Brain pericyte (primary cell): Measurements from ENCODE around the gene ABLIM2.
A peak's percentile ranks its signal among the peaks of the same experiment; 100 is the strongest.

Source experiments
- DNase-seq: peaks from one replicate; pipeline ENCODE4 v3.0.0-alpha.2; 2012; ENCODE audit warnings: low read depth, low spot score

The ABLIM2 gene

DNA sequence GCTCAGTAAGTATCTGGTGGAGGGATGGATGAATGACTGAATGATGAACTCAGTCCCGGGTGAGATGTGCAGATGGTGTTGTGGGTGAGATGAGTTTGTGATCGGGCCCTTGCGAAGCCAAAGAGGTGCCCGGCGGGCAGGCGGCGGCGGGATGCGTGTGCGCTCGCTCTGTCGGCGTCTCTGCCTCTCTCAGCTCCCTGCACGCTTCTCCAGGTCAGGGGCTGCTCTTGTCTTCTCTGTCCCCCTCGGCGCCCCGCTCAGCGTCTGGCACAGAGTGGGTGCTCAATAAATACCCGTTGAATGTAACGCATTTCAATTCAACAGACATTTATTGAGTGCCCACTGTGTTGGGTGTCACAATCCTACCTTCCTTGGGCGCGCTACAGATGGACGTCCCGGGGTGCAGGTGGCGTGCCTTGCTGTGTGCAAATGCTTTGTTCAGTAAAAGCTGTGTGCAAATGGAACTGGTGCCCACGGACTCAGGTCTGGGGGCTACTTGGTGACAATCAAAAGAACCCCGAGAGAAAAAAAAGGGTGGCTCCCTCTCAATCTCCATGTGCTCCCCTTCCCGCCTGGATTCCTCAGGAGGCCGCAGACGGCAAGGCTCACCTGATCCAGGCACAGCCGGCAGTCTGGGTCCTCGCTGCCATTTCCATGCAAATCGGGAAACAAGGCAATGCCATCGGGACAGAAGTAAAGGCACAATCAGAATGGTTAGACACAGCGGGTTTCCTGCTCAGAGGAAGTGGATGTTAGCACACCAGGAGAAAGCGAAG, 153.4 kb downstream of the ABLIM2 start:
- DNase-seq: no peak

DNA sequence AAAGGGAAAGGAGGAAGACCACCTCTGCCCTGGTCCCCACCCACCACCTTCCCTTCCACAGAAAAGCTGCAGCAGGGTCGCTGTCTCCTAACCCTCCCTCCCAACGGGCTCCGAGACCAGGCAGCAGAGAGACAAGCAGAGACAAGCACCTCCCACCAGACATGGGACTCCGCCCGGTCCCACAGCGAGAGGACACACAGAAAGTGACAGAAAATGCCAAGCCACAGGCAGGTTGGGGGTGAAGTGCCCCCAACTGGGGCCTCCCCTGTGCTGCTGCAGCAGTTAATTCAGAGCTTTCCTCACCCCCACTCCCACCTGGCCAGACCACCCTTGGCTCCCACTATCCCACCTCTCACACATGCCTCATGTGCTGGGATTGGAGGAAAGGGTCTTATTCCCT, 154.5 kb downstream of the ABLIM2 start:
- DNase-seq: no peak

GRCh38 chr4:8002525-8003309, 155.9 kb downstream of the ABLIM2 start:
- no peak for DNase-seq

- DNase-seq: no peak
Observed at GRCh38 chr4:8001564-8002355, 156.9 kb downstream of the ABLIM2 start.

- no peak for DNase-seq
Observed at GRCh38 chr4:8000721-8001491, 157.7 kb downstream of the ABLIM2 start.

DNA sequence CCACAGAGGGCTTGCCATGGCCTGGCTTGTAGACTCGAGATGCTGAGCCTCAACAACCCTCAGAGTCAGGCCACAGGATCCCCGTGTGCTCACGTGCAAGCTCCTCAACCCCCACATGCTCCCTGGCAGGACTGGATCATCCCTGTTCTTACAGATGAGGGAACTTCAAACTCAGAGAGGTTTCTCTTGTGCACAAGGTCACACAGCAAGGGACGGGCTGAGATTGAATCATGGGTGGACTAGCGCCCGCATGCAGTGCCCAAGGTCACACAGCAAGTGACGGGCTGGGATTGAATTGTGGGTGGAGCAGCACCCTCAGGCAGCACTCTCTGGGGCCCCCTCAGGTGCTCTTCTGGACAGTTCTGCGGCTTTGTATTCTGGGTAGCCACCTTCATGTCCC, 158.4 kb downstream of the ABLIM2 start:
- DNase-seq: no peak

DNA sequence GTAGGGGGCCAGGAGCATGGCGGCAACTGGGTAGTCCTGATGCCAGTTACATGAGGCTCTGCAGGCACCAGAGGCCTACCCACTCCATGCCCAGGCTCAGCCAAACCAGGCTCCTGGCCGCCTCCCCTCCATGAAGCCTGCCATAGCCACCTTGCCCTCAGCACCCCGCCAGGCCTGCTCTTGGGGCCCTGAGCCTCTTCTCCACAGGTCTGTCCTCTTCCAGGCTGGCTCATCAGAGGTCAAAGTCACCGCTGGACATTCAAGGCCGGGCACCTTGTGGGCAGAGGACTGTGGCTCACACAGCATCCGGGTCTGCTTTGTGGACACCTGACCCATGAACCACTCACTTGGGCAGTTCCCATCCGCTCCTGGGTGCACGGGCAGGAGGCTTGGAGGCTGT, 158.9 kb downstream of the ABLIM2 start:
- DNase-seq: no peak

GRCh38 chr4:7999279-7999678, 159.3 kb downstream of the ABLIM2 start:
- DNase-seq: no peak

DNA sequence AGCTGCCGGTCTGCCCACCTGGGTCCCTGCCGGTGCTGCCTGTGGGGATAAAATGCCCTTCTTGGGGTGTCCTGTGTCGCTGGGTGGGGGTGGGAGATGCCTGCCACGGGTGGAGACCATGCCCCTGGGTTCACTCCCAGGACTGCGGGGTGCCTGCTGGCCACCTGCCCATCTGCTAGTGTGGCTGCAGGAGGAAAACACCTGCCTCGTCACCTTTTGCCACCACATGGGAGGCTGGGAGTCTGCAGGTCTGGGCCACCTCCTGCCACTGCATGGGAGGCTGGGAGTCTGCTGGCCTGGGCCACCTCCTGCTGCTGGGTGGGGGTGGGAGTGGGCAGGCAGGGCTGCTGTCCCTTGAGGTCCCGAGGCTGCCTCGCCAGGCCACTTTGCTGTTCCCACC, 160.2 kb downstream of the ABLIM2 start:
- DNase-seq: no peak

DNA sequence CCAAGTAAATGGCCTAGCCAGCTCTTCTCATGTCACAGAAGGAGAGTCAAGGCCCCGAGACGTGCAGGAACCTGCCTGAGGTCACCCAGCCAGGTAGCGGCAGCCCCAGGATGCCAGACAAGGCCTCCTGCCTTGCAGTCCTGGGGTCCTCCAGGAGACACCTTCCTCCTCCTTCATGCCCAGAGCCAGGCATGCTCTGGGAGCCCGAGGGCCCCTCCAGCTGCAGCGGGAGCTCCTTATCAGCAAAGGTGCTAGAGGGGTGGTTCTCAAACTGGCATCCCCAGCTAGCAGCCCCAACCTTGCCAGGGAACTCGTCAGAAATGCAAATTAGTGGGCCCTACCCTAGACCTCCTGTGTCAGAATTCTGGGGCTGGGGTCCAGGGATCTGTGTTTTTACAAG, 162.7 kb downstream of the ABLIM2 start:
- DNase-seq: no peak

DNA sequence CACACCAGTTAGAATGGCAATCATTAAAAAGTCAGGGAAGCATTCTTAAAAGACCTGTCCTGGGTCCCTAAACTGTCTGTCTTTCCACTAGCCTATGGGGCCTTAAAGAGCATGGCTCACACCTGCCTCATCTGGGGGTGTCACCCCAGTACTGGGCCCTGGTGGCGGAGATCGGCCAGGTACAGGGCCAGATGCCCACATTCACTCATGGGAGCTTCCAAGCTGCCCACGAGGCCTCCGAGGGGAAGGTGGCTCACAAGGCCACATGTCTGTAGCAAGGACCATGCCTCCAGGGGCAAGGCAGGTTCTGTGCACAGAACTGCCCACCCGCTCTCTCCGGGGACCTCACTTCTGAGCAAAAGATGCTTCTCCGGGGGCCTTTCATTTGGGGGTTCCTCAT, 163.5 kb downstream of the ABLIM2 start:
- DNase-seq: no peak

GRCh38 chr4:7993671-7994070, 164.9 kb downstream of the ABLIM2 start:
- DNase-seq: no peak

DNA sequence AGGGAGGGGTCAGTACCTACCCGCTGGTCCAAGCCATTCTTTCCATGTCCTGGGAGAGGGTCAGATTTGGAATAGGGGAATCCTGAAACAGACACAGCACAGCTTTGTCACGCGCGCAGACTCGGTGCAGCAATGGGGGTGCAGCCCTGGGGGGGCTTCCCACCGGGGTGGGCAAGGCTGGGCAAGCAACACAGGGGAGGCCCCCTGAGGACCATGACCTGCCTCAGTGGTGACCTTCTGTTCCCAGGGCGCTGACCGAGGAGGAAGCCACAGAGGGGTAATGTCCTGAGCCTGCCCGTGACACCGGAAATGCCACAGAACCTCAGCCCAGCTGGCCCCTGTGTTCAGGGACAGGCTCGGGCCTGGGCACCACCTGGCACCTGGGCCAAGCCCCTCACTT, 165.8 kb downstream of the ABLIM2 start:
- no peak for DNase-seq

DNA sequence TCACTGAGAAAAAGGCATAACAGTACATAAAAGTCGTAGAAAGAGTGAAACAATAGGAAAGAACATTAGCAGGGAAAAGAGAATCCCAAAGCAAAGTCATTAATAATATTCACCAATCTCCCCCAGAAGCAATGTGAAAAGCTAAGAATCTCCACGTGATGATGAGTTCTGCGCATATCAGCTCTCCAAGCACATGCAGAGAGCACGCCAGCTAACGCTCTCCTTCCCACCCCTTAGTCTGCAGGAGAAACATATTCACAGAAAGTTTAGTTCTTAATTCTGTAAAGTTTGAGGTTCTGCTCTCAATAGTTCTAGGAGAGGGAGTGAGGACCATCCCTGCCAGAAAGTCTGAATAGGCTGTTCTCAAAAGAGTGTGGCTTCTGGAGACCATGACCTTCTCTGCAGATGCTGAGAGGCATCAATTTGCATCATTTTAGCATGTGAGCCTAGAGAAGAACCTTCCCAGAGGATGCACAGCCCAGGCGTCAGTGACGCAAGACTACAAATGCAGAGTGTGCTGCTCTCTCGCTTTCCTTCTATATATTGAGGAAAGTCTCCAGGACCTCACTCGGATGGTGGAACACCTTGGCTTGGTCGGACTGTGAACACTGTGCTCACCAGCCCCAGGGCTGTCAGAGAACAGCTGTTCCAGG, 167.7 kb downstream of the ABLIM2 start:
- DNase-seq: no peak

DNA sequence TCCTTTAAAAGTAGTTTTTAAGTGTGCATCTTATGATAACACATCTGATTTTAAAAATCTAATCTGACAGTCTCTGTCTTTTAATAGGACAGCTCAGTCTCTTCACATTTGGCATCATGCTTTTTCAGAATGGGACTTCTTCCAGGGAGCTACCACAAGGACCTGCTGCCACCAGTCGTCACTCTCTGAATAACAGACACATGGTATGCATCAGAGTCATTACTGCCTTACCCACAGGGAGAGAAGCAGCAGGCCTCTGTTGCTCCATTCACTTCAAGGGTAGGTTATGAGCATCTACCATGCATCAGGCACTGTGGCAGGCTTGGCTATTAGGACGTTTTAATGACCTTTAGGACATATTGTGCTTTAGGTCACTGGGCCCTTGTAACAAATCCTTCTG, 169.0 kb downstream of the ABLIM2 start:
- DNase-seq: no peak

DNA sequence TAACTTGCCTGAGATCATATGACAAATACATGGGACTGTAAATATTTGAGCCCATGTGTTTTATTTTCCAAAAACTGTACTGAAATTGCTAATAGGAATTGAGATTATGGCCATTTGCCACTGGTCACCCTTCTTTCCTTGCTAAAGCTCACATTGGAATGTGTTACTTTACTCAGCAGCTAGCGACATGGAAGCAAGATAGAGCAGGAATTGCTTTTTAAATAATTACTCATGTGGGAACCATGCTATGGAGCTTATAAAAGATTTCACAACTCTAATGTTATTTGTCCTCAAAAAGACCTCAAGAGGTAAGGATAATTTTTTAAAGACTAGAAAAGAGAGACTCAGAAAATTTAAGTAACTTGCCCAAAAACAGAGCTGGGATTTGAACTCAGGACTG, 170.2 kb downstream of the ABLIM2 start:
- DNase-seq: no peak

DNA sequence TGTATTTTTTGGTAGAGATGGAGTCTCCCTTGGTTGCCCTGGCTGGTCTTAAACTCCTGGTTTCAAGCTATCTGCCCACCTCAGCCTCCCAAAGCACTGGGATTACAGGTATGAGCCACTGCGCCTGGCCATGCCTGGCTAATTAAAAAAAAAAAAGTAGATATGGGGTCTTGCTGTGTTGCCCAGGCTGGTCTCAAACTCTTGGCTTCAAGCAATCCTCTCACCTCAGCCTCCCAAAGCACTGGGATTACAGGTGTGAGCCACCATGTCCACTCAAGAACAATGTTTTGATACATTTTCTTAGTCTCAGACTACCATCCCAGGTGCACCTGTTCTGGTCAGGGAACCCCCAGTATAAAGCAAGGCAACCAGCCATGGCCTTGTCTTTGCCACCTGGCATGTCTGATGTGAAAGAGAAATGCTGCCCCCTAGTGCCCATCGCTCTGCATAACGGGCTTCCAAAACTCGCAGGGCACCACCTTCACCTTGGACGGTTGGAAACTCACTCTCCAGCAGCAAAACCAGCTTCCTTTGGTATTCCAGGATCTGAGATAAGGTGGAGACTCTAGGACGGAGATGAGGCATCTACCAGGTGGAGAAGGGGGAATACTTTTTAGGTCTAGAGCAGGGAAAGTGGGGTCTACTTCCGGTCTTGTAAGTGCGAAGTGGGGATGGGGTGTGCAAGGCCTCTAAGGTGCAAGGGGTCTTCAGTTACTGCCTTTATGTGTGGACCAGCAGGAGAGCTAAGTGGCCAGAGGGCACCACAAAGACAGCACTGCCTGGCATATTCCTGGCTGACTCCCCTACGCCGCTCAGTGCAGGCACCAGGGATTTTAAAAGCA, 171.2 kb downstream of the ABLIM2 start:
- peak; percentile 37 for DNase-seq

DNA sequence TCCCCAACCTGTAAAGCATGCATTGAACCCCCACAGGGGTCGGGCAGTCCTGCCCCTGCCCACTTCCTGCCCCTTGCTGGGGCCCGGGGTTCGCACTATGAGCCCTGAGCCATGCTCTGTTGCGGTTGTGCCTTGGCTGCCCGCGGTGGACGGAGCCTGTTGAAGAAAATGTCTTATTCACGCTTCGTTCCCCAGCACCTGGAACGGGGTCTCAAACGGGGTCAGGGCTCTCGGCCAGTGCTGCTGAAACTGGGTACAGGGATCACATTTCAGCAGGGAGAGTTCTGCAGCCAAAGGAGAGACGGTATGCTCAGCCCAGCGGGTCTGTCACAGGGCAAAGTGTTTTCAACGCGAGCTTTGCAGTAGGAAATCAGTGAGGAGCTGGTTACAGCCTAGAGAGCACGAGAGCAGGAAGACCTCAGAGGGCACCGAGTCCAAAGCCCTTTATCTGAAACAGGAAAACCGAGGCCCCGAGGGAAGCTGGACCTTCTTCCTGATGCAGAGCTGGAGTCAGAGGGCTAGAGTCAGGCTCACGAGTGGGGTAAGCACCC, 172.6 kb downstream of the ABLIM2 start:
- no peak for DNase-seq

DNA sequence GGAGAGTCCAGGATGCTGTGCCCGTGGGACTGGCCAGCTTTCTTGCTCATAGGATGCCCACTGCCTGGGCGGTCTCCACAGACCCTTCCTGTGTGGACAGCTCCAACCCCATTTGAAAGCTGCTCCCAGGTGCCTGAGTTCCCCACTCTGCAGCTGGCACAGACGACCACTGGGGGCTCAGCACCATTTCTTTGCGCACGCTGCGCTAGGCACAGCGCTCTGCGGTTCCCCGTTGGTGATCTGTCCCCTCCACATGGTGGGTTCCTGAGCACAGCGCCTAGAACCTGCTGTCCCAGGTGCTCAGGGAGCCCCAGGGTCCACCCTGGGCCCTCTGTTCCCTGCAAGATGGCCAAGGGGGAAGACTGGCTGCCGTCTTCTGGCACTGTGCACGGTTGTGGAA, 173.5 kb downstream of the ABLIM2 start:
- no peak for DNase-seq
